Measurements from ENCODE around the gene THBS4. TPM values are rescaled to one million over a fixed set of nuclear protein-coding genes. Genes with fewer than 3 reads are reported as not detected.

The THBS4 gene
- polyA plus RNA-seq, 3 donors, result 0.03 TPM; not detected in 2

DNA sequence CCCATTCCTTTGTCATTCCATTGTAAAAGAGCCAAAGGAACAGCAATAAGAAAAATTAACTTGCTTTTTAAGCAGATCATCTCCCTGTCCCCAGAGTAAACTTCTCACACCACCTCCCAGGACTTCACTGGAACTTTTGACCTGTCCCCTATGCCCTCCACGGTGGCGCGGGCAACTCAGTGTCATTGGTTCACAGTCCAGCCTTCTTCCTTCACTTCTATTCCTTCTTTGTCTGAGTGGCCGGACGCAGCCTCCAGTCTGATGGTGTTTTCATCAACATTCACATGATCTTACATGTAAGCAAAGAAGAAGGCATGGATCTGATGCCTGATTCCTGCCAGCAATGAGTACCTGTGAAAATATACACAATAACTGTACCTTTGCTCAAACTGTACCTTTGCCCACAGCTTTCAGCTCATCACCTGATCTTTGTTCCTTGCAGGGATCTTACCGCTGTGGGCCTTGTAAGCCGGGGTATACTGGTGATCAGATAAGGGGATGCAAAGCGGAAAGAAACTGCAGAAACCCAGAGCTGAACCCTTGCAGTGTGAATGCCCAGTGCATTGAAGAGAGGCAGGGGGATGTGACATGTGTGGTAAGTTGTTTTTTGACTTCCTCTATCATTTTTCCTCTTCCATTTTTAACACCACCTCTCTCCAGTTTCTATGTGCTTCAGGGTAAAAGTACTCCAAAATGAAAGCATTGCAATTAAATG lies 32.5 kb downstream of the THBS4 start:
- TF ChIP-seq, protein P1, sequence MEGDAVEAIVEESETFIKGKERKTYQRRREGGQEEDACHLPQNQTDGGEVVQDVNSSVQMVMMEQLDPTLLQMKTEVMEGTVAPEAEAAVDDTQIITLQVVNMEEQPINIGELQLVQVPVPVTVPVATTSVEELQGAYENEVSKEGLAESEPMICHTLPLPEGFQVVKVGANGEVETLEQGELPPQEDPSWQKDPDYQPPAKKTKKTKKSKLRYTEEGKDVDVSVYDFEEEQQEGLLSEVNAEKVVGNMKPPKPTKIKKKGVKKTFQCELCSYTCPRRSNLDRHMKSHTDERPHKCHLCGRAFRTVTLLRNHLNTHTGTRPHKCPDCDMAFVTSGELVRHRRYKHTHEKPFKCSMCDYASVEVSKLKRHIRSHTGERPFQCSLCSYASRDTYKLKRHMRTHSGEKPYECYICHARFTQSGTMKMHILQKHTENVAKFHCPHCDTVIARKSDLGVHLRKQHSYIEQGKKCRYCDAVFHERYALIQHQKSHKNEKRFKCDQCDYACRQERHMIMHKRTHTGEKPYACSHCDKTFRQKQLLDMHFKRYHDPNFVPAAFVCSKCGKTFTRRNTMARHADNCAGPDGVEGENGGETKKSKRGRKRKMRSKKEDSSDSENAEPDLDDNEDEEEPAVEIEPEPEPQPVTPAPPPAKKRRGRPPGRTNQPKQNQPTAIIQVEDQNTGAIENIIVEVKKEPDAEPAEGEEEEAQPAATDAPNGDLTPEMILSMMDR (IDR thresholded peaks at IDR 0.05), result no peak
- H3K4me1 ChIP-seq (ENCODE audit: control insufficient read depth in 1 of 2, insufficient read depth in 2 of 2, low read length in 2 of 2), result peaks cover 49 to 50% of the 10 kb centered on the region in 2 donors
- no peaks in the 10 kb centered on the region for H3K9me3 ChIP-seq (replicated peaks in 1 of 2; ENCODE audit: control insufficient read depth in 1 of 2, insufficient read depth in 1 of 2, low read length in 2 of 2)
- no peak overlapping the region for H3K4me3 ChIP-seq (replicated peaks in 1 of 3; ENCODE audit: low read depth in 2 of 3, low read length in 3 of 3)
- peaks cover 0 to 1% (median 0%) of the 10 kb centered on the region in 3 donors for H3K27me3 Mint-ChIP-seq (ENCODE audit: low read depth in 3 of 3)
- H3K4me2 ChIP-seq (replicated peaks; ENCODE audit: extremely low read depth, low read length, poor library complexity, severe bottlenecking), result no peak overlapping the region
- H3K36me3 ChIP-seq (replicated peaks in 1 of 2; ENCODE audit: control insufficient read depth in 1 of 2, insufficient read depth in 2 of 2, low read length in 2 of 2), result no peaks in the 10 kb centered on the region
- no peaks in the 10 kb centered on the region for H4K20me1 ChIP-seq (ENCODE audit: insufficient read depth, low read length)
- H3K79me2 ChIP-seq (ENCODE audit: insufficient read depth, low read length), result peaks cover 13% of the 10 kb centered on the region
- H3K9ac ChIP-seq (ENCODE audit: insufficient read depth, low read length, poor library complexity, severe bottlenecking), result no peak overlapping the region
- H3K4me1 Mint-ChIP-seq, result peaks cover 60% of the 10 kb centered on the region
- H3K9me3 Mint-ChIP-seq, result no peaks in the 10 kb centered on the region
- peak overlapping the region; percentile 8 to 96 (median 80) for H3K27ac Mint-ChIP-seq
- no peak for DNase-seq
- H3K27ac ChIP-seq (ENCODE audit: low read depth in 1 of 2, low read length in 2 of 2), result peak overlapping the region in 1 of 2 donors; percentile 71
- 96% methylated on average over 3 of the region's 8 CpGs for WGBS (ENCODE audit: insufficient coverage)
- H3K27me3 ChIP-seq (ENCODE audit: control insufficient read depth in 2 of 2, insufficient read depth in 2 of 2, low read length in 2 of 2), result no peaks in the 10 kb centered on the region
- H3K36me3 Mint-ChIP-seq, result peaks cover 8 to 10% of the 10 kb centered on the region in 2 donors
- peak overlapping the region in 1 of 2 donors; percentile 53 for H3K4me3 Mint-ChIP-seq
- intact Hi-C loops (cut with micrococcal nuclease), result no loop called here
- H2AFZ ChIP-seq (ENCODE audit: insufficient read depth, low read depth, low read length, poor library complexity, severe bottlenecking), result peak overlapping the region; percentile 22

DNA sequence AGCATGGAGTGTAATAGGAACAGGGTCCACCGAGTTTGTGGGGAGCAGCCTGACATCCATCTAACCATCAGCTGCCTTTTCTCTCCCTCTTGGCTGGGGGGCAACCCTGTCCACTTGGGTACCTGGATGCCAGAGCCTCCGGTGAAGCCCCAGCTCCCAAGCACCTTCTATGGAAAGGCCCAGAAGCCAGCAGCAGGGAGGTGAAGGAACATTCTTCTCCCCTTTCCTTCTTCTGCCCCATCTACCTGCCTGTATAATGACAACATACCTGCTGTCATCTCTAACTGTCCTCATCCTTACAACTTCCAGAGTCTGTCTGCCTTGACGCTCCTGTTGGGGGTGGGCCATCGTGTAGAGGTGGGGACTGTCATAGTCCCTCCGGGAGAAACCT lies 33.1 kb downstream of the THBS4 start:
- whole genome bisulfite sequencing (ENCODE audit: insufficient coverage), result 89% methylated on average over 1 of the region's 5 CpGs
- H3K4me1 ChIP-seq (ENCODE audit: control insufficient read depth in 1 of 2, insufficient read depth in 2 of 2, low read length in 2 of 2), result peaks cover 49 to 50% of the 10 kb centered on the region in 2 donors
- Mint-ChIP-seq H3K36me3 (peaks cover 14 to 15% of the 10 kb centered on the region in 2 donors), H3K4me3 (no peak overlapping the region), H3K9me3 (no peaks in the 10 kb centered on the region), H3K27ac (peak overlapping the region; percentile 16 to 96 (median 87)), H3K27me3 (ENCODE audit: low read depth in 3 of 3) (peaks cover 0 to 3% (median 0%) of the 10 kb centered on the region in 3 donors), H3K4me1 (peaks cover 63% of the 10 kb centered on the region)
- no peak for DNase-seq
- H3K4me3 ChIP-seq (replicated peaks in 1 of 3; ENCODE audit: low read depth in 2 of 3, low read length in 3 of 3), result no peak overlapping the region
- H3K36me3 ChIP-seq (replicated peaks in 1 of 2; ENCODE audit: control insufficient read depth in 1 of 2, insufficient read depth in 2 of 2, low read length in 2 of 2), result no peaks in the 10 kb centered on the region
- no peaks in the 10 kb centered on the region for H3K27me3 ChIP-seq (ENCODE audit: control insufficient read depth in 2 of 2, insufficient read depth in 2 of 2, low read length in 2 of 2)
- no peaks in the 10 kb centered on the region for H3K9me3 ChIP-seq (replicated peaks in 1 of 2; ENCODE audit: control insufficient read depth in 1 of 2, insufficient read depth in 1 of 2, low read length in 2 of 2)
- no peak overlapping the region for H2AFZ ChIP-seq (ENCODE audit: insufficient read depth, low read depth, low read length, poor library complexity, severe bottlenecking)
- TF ChIP-seq, protein P1 (IDR thresholded peaks at IDR 0.05), result no peak
- H3K27ac ChIP-seq (ENCODE audit: low read depth in 1 of 2, low read length in 2 of 2), result peak overlapping the region; percentile 19 to 56
- peaks cover 13% of the 10 kb centered on the region for H3K79me2 ChIP-seq (ENCODE audit: insufficient read depth, low read length)
- H3K4me2 ChIP-seq (replicated peaks; ENCODE audit: extremely low read depth, low read length, poor library complexity, severe bottlenecking), result no peak overlapping the region
- intact Hi-C loops (cut with micrococcal nuclease), result no loop called here
- no peak overlapping the region for H3K9ac ChIP-seq (ENCODE audit: insufficient read depth, low read length, poor library complexity, severe bottlenecking)
- H4K20me1 ChIP-seq (ENCODE audit: insufficient read depth, low read length), result no peaks in the 10 kb centered on the region

All from CD14-positive monocyte (primary cell).